ENCODE measurements around the gene SLC66A3. TPM values are rescaled to one million over a fixed set of nuclear protein-coding genes. Genes with fewer than 3 reads are reported as not detected.

Gene SLC66A3
- total and polyA plus RNA-seq, 2 donors (not counting 3 experiments of a cell fraction or from before 2014, with no cell fraction given) = 14.3 to 31.4 TPM

DNA sequence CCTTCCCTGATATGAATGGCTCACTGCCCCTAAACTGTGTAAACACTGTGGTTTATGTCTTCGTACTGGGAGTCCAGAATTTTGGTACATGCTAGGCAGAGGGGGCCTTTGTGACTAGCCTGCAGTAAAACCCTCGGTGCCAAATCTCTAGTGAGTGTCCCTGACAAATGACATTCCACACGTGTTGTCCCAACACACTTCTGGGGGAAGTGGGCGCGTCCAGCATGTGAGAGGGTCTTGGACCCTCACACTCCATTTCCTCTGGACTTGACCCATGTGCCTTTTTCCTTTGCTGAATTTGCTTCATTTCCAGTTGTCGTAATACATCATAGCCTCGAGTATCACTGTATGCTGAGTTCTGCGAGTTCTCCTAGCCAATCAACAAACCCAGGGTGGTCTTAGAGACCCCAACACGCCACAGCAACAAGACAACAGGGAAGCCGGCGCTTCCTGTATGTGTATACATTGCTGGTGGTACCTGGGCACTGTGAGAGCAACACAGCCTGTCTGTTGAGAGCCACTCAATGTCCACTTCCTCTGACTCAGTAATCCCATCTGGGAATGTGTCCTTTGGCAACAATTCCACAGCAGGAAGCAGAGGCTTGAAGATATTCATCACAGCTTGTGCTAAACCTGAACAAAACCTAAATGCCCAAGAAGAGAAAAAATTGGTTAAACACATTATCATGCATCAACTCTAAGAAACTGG, 26.9 kb upstream of the SLC66A3 start:
- no peaks in the 10 kb centered on the region for H3K36me3 ChIP-seq (ENCODE audit: control insufficient read depth in 2 of 2, extremely low read depth in 1 of 2, insufficient read depth in 2 of 2, low read length in 2 of 2)
- H3K4me2 ChIP-seq (ENCODE audit: insufficient read depth, low read length) = peak overlapping the region; percentile 40
- BruUV-seq (replicated peaks) = no TSS peak
- H3K9me3 ChIP-seq (replicated peaks; ENCODE audit: control insufficient read depth, insufficient read depth, low read length) = no peaks in the 10 kb centered on the region
- H3K9ac ChIP-seq (replicated peaks; ENCODE audit: extremely low read depth, insufficient read depth, low read length) = no peak overlapping the region
- TF ChIP-seq POLR2AphosphoS5 (IDR thresholded peaks at IDR 0.05; ENCODE audit: insufficient read depth, low read depth, low read length) (peak; percentile 75), FOS (IDR thresholded peaks at IDR 0.05; ENCODE audit: borderline replicate concordance, insufficient read depth, low read length) (peak; percentile 67), GATA2 (IDR thresholded peaks at IDR 0.05; ENCODE audit: insufficient read depth, insufficient read length, low read depth, low read length) (peak; percentile 77), JUN (IDR thresholded peaks at IDR 0.05; ENCODE audit: borderline replicate concordance, insufficient read depth, insufficient read length, low read depth) (peak; percentile 85)
- TF ChIP-seq, protein P1, sequence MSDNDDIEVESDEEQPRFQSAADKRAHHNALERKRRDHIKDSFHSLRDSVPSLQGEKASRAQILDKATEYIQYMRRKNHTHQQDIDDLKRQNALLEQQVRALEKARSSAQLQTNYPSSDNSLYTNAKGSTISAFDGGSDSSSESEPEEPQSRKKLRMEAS (IDR thresholded peaks at IDR 0.05; ENCODE audit: insufficient read depth, insufficient read length) = no peak
- FAIRE-seq = peak; percentile 96
- peak; percentile 92 for DNase-seq (ENCODE audit: low read depth, low spot score)
- CTCF ChIA-PET = interaction anchor here (6.4 to 22.0 kb wide), 4 partner anchors 284 to 455 kb away, joined by 162 to 738 read pairs (median 213); no protein-coding TSS in a partner anchor
- POLR2A ChIA-PET = no interaction called here
- no peaks in the 10 kb centered on the region for H3K9me1 ChIP-seq (replicated peaks; ENCODE audit: control insufficient read depth, extremely low read depth, insufficient read depth, low read length)
- peak overlapping the region; percentile 61 for H2AFZ ChIP-seq (ENCODE audit: low read depth, low read length)
- no peaks in the 10 kb centered on the region for H3K79me2 ChIP-seq (ENCODE audit: control insufficient read depth, insufficient read depth, low read length)
- H3K27me3 ChIP-seq (ENCODE audit: control insufficient read depth in 2 of 2, insufficient read depth in 2 of 2, low read length in 2 of 2) = peaks cover 0 to 1% of the 10 kb centered on the region in 2 experiments
- peak overlapping the region; percentile 45 for H3K27ac ChIP-seq (ENCODE audit: insufficient read depth, low read depth, low read length)
- dilution Hi-C loops (cut with MboI; ENCODE audit: extremely low pct_ligation_motif_present, low sequenced_read_pairs) = no loop called here
- intact Hi-C loops (cut with micrococcal nuclease) = loop anchor here (1.0 kb wide), 2 partner anchors 27 to 192 kb away; partner anchors contain the start of gene SLC66A3
- no peaks in the 10 kb centered on the region for H4K20me1 ChIP-seq (replicated peaks; ENCODE audit: control insufficient read depth, extremely low read depth, insufficient read depth, low read length)
- peaks cover 28% of the 10 kb centered on the region for H3K4me1 ChIP-seq (ENCODE audit: control insufficient read depth, extremely low read depth, insufficient read depth, low read length)
- H3K4me3 ChIP-seq (replicated peaks in 1 of 3; ENCODE audit: insufficient read depth in 1 of 3, low read depth in 1 of 3, low read length in 3 of 3) = no peak overlapping the region
